B cell (primary cell): ENCODE measurements around the gene KLHL20.

Experiments
- EZH2 ChIP-seq: IDR thresholded peaks from 2 replicates; pipeline ENCODE4 v1.6.1; 2012; ENCODE audit warnings: borderline replicate concordance, low read depth, mild to moderate bottlenecking, moderate library complexity, low read length; ENCODE audit not compliant: insufficient read depth, poor library complexity, severe bottlenecking
- TF ChIP-seq, protein P1 (sequence below): fragments of 200-600 bp; IDR thresholded peaks from one replicate; pipeline ENCODE4 v1.8.0; 2022; ENCODE audit warnings: antibody characterized with exemption, mild to moderate bottlenecking

DNA sequence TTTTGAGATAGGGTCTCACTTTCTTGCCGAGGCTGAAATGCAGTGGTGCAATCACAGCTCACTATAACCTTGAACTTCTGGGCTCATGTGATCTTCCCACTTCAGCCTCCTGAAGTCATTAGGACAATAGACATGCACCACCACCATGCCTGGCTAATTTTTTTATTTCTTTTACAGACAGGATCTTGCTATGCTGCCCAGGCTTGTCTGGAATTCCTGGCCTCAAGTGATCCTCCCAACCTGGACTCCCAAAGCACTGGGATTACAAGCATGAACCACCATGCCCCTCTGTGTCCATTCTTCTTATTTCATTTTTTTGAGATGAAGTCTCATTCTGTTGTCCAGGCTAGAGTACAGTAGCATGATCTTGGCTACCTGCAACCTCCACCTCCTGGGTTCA is 12.0 kb upstream of the KLHL20 start:
- TF ChIP-seq, protein P1, sequence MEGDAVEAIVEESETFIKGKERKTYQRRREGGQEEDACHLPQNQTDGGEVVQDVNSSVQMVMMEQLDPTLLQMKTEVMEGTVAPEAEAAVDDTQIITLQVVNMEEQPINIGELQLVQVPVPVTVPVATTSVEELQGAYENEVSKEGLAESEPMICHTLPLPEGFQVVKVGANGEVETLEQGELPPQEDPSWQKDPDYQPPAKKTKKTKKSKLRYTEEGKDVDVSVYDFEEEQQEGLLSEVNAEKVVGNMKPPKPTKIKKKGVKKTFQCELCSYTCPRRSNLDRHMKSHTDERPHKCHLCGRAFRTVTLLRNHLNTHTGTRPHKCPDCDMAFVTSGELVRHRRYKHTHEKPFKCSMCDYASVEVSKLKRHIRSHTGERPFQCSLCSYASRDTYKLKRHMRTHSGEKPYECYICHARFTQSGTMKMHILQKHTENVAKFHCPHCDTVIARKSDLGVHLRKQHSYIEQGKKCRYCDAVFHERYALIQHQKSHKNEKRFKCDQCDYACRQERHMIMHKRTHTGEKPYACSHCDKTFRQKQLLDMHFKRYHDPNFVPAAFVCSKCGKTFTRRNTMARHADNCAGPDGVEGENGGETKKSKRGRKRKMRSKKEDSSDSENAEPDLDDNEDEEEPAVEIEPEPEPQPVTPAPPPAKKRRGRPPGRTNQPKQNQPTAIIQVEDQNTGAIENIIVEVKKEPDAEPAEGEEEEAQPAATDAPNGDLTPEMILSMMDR = no peak
- no peak for TF ChIP-seq EZH2
